ENCODE measurements around the gene FTSJ1. TPM values are rescaled to one million over a fixed set of nuclear protein-coding genes. Genes with fewer than 3 reads are reported as not detected.

Gene FTSJ1
- total RNA-seq, 2 experiments from 2014 or later = 62.8 to 73.9 TPM

DNA sequence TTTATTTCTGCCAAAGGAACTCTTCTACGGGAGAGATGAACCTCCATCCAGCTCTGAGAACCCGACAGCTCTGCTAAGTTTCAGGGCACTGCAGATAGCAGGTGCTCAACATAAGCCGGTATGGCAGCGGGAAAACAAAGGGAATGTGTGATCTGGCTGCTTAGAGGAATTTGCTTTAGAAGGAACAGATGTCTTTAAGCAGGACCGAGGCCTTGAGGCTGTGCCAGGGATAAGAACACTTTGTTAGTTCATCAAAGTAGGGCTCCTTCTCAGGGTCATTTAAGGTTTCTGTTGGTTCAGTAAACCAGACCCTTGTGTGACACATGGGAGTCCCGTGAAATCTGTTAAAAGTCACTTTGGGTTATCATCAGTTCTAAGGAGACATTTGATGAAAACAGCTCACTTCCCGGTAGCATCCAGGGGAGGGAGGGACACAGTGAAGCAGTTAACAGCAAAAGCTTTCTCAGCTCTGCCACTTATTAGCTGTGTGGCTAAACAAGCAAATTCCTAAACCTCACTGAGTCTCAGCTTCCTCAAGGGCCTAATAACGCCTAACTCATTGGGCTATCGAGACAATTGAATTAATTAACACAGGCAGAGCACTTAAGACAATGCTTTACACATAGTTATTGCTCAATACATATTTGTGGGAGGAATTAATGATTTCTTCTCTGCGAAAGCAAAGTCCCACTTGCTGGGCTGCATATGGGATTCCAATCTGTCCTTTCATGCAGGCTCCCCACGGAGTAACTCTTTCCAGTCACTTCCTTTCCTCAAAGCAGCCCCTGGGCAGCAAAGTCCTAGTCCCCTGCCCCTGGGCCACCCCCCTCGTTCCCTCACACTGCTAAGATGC, 2.9 kb upstream of the FTSJ1 start:
- H3K27ac Mint-ChIP-seq = no peak overlapping the region
- ChIA-PET POLR2A (no interaction called here), CTCF (interaction anchor here (1.7 kb wide), 1 partner anchor 7 kb away, joined by 5 read pairs; no protein-coding TSS in a partner anchor)
- intact Hi-C loops (cut with micrococcal nuclease) = no loop called here
- no peaks in the 10 kb centered on the region for H3K27me3 Mint-ChIP-seq
- peaks cover 24% of the 10 kb centered on the region for H3K4me1 Mint-ChIP-seq (ENCODE audit: low read depth)
- DNase-seq = no peak
- peaks cover 5% of the 10 kb centered on the region for H3K36me3 Mint-ChIP-seq
- H3K9me3 Mint-ChIP-seq = no peaks in the 10 kb centered on the region
- no peak overlapping the region for H3K4me3 Mint-ChIP-seq

DNA sequence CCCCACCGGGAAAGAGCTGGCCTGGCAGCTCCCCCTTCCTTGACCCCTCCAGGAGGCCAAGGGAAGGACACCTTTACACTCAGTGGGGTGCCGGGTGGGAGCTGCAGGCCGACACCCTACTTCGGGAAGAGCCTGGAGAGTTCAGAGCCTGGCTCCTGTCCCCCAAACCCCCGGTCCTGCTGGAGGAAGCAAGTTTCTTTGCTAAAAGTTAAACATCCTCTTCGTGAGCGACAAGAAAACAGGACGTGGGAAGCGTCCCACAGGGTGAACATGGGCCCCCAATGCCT, 2.4 kb upstream of the FTSJ1 start:
- no peaks in the 10 kb centered on the region for H3K27me3 Mint-ChIP-seq
- H3K27ac Mint-ChIP-seq = no peak overlapping the region
- POLR2A ChIA-PET = no interaction called here
- DNase-seq = no peak
- H3K4me1 Mint-ChIP-seq (ENCODE audit: low read depth) = peaks cover 26% of the 10 kb centered on the region
- intact Hi-C loops (cut with micrococcal nuclease) = no loop called here
- peaks cover 9% of the 10 kb centered on the region for H3K36me3 Mint-ChIP-seq
- H3K9me3 Mint-ChIP-seq = no peaks in the 10 kb centered on the region
- CTCF ChIA-PET = interaction anchor here (1.7 kb wide), 1 partner anchor 8 kb away, joined by 5 read pairs; no protein-coding TSS in a partner anchor
- no peak overlapping the region for H3K4me3 Mint-ChIP-seq

DNA sequence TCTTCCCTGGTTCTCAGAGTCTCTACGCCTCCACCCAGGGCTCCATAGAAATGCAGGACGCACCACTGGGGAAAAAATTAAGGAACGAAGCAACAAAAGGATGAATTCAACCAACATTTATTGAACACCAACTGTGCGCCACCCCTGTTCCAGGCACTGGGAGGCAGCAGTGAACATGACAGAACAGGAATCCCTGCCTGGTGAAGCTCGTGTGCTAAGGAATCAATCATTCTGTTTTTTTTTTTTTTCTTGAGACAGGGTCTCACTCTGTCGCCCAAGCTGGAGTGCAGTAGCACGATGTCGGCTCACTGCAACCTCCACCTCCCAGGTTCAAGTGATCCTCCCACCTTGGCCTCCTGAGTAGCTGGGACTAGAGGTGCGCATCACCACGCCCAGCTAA, 1.9 kb upstream of the FTSJ1 start:
- intact Hi-C loops (cut with micrococcal nuclease) = no loop called here
- CTCF ChIA-PET = interaction anchor here (0.6 to 1.9 kb wide), 7 partner anchors 9 to 426 kb away, joined by 3 to 5 read pairs (median 4); no protein-coding TSS in a partner anchor
- peaks cover 9% of the 10 kb centered on the region for H3K36me3 Mint-ChIP-seq
- H3K27me3 Mint-ChIP-seq = no peaks in the 10 kb centered on the region
- no peaks in the 10 kb centered on the region for H3K9me3 Mint-ChIP-seq
- DNase-seq = peak; percentile 38
- peaks cover 28% of the 10 kb centered on the region for H3K4me1 Mint-ChIP-seq (ENCODE audit: low read depth)
- no peak overlapping the region for H3K4me3 Mint-ChIP-seq
- POLR2A ChIA-PET = interaction anchor here (1.2 kb wide), 1 partner anchor 100 kb away, joined by 3 read pairs; the partner anchor contains the start of gene RBM3
- no peak overlapping the region for H3K27ac Mint-ChIP-seq

DNA sequence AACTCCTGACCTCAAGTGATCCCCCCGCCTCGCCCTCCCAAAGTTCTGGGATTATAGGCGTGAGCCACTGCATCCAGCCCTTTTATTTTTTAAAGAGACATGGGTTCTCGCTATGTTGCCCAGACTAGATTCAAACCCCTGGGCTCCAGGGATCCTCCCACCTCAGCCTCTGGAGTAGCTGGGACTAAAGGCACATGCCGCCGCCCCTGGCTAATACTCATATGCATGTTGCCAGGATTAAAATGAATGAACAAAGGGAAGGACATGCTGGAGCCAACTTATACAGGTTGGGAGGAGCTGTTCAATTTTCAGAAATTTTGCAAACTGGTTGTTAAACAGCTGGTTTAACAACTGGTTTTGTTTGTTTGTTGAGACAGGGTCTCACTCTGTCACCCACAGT, 1.4 kb upstream of the FTSJ1 start:
- Mint-ChIP-seq H3K36me3 (peaks cover 10% of the 10 kb centered on the region), H3K27ac (peak overlapping the region; percentile 93), H3K4me3 (peak overlapping the region; percentile 94), H3K27me3 (no peaks in the 10 kb centered on the region), H3K9me3 (no peaks in the 10 kb centered on the region), H3K4me1 (ENCODE audit: low read depth) (peaks cover 27% of the 10 kb centered on the region)
- no peak for DNase-seq
- intact Hi-C loops (cut with micrococcal nuclease) = no loop called here
- CTCF ChIA-PET = interaction anchor here (0.6 to 1.9 kb wide), 7 partner anchors 9 to 427 kb away, joined by 3 to 5 read pairs (median 4); no protein-coding TSS in a partner anchor
- POLR2A ChIA-PET = interaction anchor here (1.2 kb wide), 1 partner anchor 100 kb away, joined by 3 read pairs; the partner anchor contains the start of gene RBM3

DNA sequence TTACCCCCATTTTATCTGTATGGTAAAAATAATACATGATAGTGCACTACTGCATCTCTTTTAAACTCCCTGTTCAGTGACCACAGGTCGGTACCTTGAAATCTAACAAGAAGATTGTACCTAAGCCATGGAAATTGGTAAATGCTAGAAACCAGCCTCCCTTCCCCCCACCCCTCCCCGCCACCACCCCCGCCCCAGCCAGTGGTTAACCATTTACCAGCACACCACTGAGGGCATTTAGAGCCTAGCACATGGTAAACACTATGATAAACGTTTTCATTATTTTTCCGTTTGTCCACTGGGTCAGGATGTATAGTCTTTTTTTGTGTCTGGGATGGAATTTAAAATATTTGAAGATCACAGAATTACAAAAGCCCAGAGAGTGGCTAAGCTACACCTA, 703 bp upstream of the FTSJ1 start:
- peak overlapping the region; percentile 93 for H3K27ac Mint-ChIP-seq
- H3K36me3 Mint-ChIP-seq = peaks cover 14% of the 10 kb centered on the region
- H3K9me3 Mint-ChIP-seq = no peaks in the 10 kb centered on the region
- CTCF ChIA-PET = interaction anchor here (1.6 to 1.9 kb wide), 2 partner anchors 18 to 65 kb away, joined by 5 read pairs; no protein-coding TSS in a partner anchor
- intact Hi-C loops (cut with micrococcal nuclease) = loop anchor here (1.0 to 5.0 kb wide), 3 partner anchors 47 to 99 kb away; partner anchors contain the start of genes EBP, RBM3 and TBC1D25
- peak; percentile 23 for DNase-seq
- POLR2A ChIA-PET = no interaction called here
- H3K27me3 Mint-ChIP-seq = no peaks in the 10 kb centered on the region
- peak overlapping the region; percentile 94 for H3K4me3 Mint-ChIP-seq
- H3K4me1 Mint-ChIP-seq (ENCODE audit: low read depth) = peaks cover 28% of the 10 kb centered on the region

DNA sequence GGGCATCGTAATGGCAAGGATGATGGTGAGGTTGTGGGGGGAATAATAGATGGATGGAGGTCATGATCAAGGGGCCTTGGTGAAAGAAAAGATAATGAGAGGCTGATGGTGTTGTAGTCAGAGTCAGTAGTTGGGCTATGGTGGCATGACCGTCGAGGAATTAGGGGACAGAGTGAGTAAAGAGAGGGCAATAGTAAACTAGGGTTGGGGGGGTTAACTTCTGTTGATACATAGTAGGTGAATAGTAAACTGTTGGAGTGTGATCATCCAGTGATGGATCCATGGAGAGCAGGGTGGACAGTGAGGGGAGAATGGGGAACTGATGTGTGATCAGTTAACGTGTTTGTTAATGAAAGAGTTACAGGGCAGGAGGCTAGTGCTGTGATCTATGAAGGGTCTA, 920 bp downstream of the FTSJ1 start:
- Mint-ChIP-seq H3K4me3 (peak overlapping the region; percentile 94), H3K27ac (peak overlapping the region; percentile 93), H3K36me3 (peaks cover 22% of the 10 kb centered on the region), H3K9me3 (no peaks in the 10 kb centered on the region), H3K4me1 (ENCODE audit: low read depth) (peaks cover 33% of the 10 kb centered on the region), H3K27me3 (no peaks in the 10 kb centered on the region)
- DNase-seq = no peak
- intact Hi-C loops (cut with micrococcal nuclease) = loop anchor here (5.0 kb wide), 1 partner anchor 45 kb away; the partner anchor contains the start of gene EBP
- ChIA-PET POLR2A (no interaction called here), CTCF (no interaction called here)

DNA sequence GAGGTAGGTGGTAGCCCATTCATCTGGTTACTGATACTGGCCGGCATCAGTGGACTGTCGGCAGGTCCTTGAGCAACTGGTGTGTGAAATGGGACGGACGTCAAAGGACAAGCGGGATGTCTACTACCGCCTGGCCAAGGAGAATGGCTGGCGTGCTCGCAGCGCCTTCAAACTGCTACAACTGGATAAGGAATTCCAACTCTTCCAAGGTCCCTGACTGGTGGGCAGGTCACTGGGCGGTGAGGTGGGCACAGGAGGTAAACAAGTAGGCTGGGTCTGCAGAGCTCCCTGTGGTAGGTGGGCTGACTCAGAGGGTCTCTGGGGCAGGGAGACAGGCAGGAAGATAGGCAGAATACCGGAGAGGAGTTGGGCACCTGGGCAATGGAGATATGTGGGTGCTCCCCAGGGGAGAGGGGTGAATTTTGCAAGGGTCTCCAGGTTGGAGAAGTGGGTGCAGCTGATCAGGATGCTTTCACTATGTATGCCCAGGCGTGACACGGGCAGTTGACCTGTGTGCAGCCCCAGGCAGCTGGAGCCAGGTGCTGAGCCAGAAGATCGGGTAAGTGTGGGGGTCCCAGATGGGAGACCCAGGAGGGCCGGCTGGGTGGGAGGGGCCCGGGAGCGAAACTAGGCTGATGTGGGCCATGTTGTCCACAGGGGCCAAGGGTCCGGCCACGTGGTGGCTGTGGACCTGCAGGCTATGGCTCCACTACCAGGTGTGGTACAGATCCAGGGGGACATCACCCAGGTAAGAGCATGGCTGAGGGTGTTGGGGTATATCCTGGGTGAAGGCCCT, 2.2 kb downstream of the FTSJ1 start:
- intact Hi-C loops (cut with micrococcal nuclease) = loop anchor here (5.0 kb wide), 1 partner anchor 44 kb away; the partner anchor contains the start of gene EBP
- no peaks in the 10 kb centered on the region for H3K27me3 Mint-ChIP-seq
- CTCF ChIA-PET = no interaction called here

DNA sequence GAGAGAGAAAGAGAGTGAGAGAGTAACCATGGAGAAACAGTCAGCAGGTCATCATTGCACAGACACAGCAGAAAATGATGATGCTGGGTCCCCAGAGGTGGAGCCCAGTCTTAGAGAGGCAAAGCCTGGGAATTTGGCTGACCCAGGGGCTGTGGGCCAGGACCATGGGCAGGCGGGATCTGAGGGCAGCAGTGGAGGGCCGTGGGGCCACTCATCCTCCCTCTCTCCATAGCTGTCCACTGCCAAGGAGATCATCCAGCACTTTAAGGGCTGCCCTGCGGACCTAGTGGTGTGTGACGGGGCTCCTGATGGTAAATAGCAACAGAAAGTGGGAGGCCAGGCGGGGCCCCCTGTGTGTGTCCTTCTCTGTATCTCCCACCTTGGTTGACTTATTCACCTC, 2.8 kb downstream of the FTSJ1 start:
- Mint-ChIP-seq H3K4me3 (no peak overlapping the region), H3K36me3 (peaks cover 26% of the 10 kb centered on the region), H3K27me3 (no peaks in the 10 kb centered on the region), H3K9me3 (no peaks in the 10 kb centered on the region), H3K27ac (peak overlapping the region; percentile 3), H3K4me1 (ENCODE audit: low read depth) (peaks cover 33% of the 10 kb centered on the region)
- intact Hi-C loops (cut with micrococcal nuclease) = loop anchor here (5.0 kb wide), 1 partner anchor 43 kb away; the partner anchor contains the start of gene EBP
- ChIA-PET CTCF (no interaction called here), POLR2A (no interaction called here)
- DNase-seq = no peak

More for the DNA sequence above, 2.2 kb downstream of the FTSJ1 start:
- Mint-ChIP-seq H3K4me1 (ENCODE audit: low read depth) (peaks cover 33% of the 10 kb centered on the region), H3K36me3 (peaks cover 25% of the 10 kb centered on the region), H3K9me3 (no peaks in the 10 kb centered on the region), H3K4me3 (no peak overlapping the region), H3K27ac (peak overlapping the region; percentile 13)
- DNase-seq = no peak
- POLR2A ChIA-PET = no interaction called here

DNA sequence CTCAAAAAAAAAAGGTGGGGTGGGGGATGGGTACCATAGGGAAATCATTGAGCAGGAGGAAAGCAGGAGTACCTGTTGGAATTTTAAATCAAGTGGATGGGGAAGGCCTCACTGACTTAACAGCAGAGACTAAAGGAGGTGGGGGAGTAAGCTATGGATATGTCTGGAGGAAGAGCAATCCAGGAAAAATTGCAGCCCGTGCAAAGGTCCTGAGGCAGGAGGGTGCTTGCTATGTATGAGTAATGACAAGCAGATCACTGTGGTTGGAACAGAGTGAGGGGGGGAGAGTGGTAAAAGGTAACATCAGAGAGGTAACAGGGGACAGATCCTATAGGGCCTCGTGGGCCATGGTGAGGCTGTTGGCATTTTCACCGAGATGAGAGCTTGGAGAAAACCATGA, 4.1 kb downstream of the FTSJ1 start:
- no peak for DNase-seq
- intact Hi-C loops (cut with micrococcal nuclease) = no loop called here
- Mint-ChIP-seq H3K4me1 (ENCODE audit: low read depth) (peaks cover 30% of the 10 kb centered on the region), H3K27ac (peak overlapping the region; percentile 70), H3K9me3 (no peaks in the 10 kb centered on the region), H3K4me3 (no peak overlapping the region), H3K36me3 (peaks cover 26% of the 10 kb centered on the region), H3K27me3 (no peaks in the 10 kb centered on the region)
- ChIA-PET CTCF (no interaction called here), POLR2A (no interaction called here)

DNA sequence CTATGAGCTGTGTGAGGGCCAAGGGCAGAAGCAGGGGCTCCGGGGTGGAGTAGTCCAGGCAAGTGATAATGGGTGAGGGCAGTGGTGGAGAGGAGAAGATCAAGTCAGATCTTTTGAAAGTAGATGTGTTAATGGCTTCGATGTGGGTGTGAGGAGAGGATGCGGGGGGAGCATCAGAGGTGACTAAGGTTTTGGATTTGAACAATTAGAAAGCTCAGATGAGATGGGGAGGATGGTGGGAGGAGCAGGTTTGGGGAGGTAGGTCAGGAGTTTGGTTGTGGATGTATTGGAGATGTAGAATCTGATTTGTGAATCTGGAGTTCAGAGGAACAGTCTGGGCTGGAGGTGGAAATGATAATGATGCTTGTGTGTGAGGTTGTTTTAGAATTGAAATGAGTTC, 4.6 kb downstream of the FTSJ1 start:
- CTCF ChIA-PET = no interaction called here
- Mint-ChIP-seq H3K27ac (peak overlapping the region; percentile 70), H3K4me1 (ENCODE audit: low read depth) (peaks cover 29% of the 10 kb centered on the region), H3K4me3 (no peak overlapping the region), H3K9me3 (no peaks in the 10 kb centered on the region), H3K36me3 (peaks cover 26% of the 10 kb centered on the region), H3K27me3 (no peaks in the 10 kb centered on the region)
- DNase-seq = peak; percentile 18
- POLR2A ChIA-PET = no interaction called here
- intact Hi-C loops (cut with micrococcal nuclease) = no loop called here

DNA sequence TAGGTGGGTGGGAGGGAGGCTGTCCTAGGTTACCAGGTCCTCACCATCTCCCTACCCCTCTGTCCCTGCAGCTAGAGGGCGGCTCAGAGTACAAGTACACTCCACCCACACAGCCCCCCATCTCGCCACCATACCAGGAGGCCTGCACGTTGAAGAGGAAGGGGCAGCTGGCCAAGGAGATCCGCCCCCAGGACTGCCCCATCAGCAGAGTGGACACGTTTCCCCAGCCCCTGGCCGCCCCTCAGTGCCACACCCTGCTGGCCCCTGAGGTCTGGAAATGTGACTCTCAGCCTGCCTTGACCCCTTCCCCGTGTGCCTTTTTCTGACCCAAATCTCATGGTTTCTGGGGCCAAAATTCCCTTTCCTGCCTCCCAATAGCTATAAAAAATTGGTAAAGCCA, 6.5 kb downstream of the FTSJ1 start:
- Mint-ChIP-seq H3K36me3 (peaks cover 24% of the 10 kb centered on the region), H3K9me3 (no peaks in the 10 kb centered on the region), H3K4me1 (ENCODE audit: low read depth) (peaks cover 21% of the 10 kb centered on the region), H3K27me3 (no peaks in the 10 kb centered on the region), H3K4me3 (no peak overlapping the region), H3K27ac (no peak overlapping the region)
- DNase-seq = no peak
- POLR2A ChIA-PET = no interaction called here
- intact Hi-C loops (cut with micrococcal nuclease) = no loop called here
- CTCF ChIA-PET = no interaction called here

DNA sequence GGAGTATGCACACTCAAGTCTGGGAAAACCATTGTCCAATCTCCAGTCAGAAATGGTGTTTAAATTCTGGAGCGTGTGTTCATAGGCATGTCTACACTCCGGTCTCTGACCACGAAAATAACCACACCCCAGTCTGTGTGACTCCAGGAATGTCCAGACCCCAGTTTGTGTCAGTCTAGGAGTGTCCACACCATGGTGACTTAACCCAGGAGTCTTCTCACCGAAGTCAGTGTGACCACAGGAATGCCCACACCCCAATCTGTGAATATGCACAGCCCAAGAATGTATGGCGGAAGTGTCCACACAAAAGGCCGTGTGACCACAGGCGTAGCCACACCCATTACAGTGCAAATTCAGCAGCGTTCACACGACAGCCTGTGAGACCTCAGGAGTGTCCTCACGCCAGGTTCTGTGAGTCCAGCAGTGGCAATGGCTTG, 11.4 kb downstream of the FTSJ1 start:
- Mint-ChIP-seq H3K9me3 (no peaks in the 10 kb centered on the region), H3K27me3 (no peaks in the 10 kb centered on the region), H3K4me1 (ENCODE audit: low read depth) (no peaks in the 10 kb centered on the region), H3K36me3 (peaks cover 3% of the 10 kb centered on the region), H3K27ac (no peak overlapping the region), H3K4me3 (no peak overlapping the region)
- intact Hi-C loops (cut with micrococcal nuclease) = no loop called here
- ChIA-PET CTCF (no interaction called here), POLR2A (interaction anchor here (0.6 kb wide), 1 partner anchor 552 kb away, joined by 3 read pairs; no protein-coding TSS in a partner anchor)
- DNase-seq = no peak
